HG02759 (cell line): ENCODE measurements around the gene SEC61A1.

Experiments used
- ATAC-seq: cut with Tn5 transposase; IDR thresholded peaks from one replicate; pipeline ENCODE4 v1.9.1; 2021; ENCODE audit warnings: mild to moderate bottlenecking, moderate library complexity; ENCODE audit not compliant: unreplicated experiment

Gene SEC61A1

DNA sequence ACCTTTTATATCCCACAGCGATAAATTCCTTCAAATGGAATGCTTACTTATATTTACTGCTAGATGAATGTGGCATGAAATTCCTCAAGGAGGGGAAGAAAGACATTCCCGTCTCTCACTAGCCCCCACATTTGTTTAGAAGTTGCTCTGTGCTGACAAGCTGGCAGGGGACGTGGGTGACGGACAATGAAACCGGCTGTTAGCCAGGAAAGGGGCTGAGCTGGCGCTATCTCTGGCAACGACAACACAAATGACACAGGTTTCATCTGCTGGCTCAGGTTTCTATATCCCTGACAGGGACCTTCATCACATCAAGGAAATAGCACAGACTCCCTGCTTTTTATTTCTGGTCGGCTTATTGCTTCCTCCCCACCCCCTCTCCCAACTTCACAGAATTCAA is 55.6 kb downstream of the SEC61A1 start:
- no peak for ATAC-seq

DNA sequence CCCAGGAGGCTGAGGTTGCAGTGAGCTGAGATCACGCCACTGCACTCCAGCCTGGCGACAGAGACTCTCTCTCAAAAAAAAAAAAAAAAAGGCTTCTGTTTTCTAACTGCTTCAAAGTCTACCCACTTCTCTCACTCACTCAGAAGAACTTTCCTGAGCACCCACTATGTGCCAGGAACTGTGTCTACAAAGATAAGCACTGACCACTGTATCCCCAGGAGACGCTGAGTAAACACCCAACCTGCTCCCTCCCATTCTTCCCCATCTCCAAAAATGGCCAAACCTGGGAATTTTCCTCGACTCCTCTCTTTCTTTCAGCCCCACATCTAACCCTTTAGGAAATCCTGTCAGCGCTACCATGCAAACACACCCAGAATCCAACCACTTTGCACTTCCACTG is 58.9 kb downstream of the SEC61A1 start:
- ATAC-seq, result no peak

DNA sequence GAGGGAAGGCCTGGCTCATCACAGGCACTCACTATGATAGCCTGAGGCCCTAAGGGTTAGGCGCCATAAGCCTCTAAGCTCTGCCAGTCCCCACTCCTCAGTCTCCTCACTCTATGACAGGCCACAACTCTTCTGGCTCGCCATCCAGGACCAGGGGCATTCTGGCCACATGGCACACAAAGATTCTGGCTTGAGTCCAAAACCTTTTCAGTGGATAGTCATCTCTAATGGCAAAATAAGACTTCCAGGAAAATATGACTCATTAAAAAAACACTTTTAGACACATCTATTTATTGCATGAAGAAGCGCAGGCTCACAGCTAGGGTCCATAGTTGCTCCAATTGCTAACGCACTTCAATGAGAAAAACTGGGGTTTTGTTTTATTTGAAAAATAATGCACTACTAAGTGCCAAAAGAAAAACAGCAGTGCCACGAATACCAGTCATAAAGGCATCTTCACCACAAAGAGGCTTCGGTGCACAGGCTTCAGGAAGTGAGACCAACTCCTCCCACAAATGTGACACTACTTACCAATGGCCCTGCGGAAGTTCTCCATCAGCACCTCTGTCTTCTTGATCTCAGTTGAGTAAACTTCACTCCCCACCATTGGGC is 60.2 kb downstream of the SEC61A1 start:
- no peak for ATAC-seq

DNA sequence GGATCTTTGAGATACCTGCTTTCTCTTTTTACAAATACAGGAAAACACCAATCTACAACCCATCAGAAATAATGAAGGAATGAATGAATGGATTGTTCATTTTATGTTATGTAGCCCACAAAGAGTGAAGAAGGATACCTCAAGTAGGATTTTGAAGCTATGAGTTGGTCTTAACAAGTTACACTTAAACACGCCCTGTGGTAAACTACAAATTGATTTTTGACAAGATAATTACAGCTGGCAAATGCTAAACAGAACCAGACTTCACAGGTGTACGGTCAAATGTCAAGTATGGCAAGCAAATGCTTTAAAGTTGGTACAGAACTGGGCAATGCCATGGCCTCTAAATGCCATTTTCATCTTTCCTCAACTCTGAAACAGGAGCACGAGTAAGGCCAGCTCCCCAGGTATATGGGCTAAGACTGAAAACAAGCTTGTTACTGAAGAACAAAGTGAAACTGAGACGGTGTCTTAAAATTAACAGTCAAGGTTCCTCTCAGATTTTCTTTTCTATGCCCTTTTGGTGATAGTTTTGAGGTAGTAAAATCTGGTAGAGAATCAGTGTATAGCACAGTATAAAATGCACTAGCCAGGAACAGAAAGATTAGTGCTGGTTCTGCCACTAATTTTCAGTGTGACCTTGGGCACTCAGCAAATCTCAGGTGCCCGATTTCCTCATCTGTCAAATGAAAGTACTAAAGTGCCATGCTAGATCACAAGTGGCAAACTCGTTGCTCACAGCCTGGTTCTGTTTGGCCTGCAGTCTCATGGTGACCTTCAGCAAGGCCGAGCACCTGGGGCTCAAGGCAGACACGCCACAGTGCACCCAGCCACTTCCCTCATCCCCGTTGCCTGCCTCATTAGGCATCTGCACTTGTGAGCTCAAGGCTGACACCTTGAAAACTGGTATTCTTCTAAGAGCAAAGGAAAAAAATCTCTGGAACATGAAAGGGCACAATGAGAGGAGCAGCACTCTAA is 61.9 kb downstream of the SEC61A1 start:
- no peak for ATAC-seq
